ENCODE data around the gene DMBT1.

DMBT1 gene
- 0 to 0.13 (median 0) reads per million in 18 experiments for total RNA-seq

GRCh38 chr10:122560279-122560804 is at the start of gene DMBT1:
Gene DMBT1, plus strand, starts transcription at chr10:122560754. Its CDS starts 17 bp downstream, at chr10:122560771.
- no peak for DNase-seq

- peak in 1 of 2 donors; percentile 47 for DNase-seq
Measured at GRCh38 chr10:122513053-122513452, 47.5 kb upstream of the DMBT1 start.

- no peak for DNase-seq
Measured at GRCh38 chr10:122514045-122514840, 46.3 kb upstream of the DMBT1 start.

GRCh38 chr10:122515022-122515424 is 45.5 kb upstream of the DMBT1 start:
- DNase-seq = no peak

GRCh38 chr10:122515588-122516231 is 44.8 kb upstream of the DMBT1 start:
- no peak for DNase-seq

- DNase-seq = peak in 1 of 2 donors; percentile 5
Measured at GRCh38 chr10:122516734-122517133, 43.8 kb upstream of the DMBT1 start.

GRCh38 chr10:122519144-122519543 is 41.4 kb upstream of the DMBT1 start:
- no peak for DNase-seq

GRCh38 chr10:122519873-122520272 is 40.7 kb upstream of the DMBT1 start:
- no peak for DNase-seq

GRCh38 chr10:122521011-122521410 is 39.5 kb upstream of the DMBT1 start:
- no peak for DNase-seq

GRCh38 chr10:122524811-122525210 is 35.7 kb upstream of the DMBT1 start:
- no peak for DNase-seq

- DNase-seq = no peak
Measured at GRCh38 chr10:122525788-122526187, 34.8 kb upstream of the DMBT1 start.

GRCh38 chr10:122526892-122527291 is 33.7 kb upstream of the DMBT1 start:
- DNase-seq = no peak

GRCh38 chr10:122530177-122530576 is 30.4 kb upstream of the DMBT1 start:
- no peak for DNase-seq

GRCh38 chr10:122531261-122531660 is 29.3 kb upstream of the DMBT1 start:
- DNase-seq = no peak

- DNase-seq = no peak
Measured at GRCh38 chr10:122531939-122532338, 28.6 kb upstream of the DMBT1 start.

- DNase-seq = no peak
Measured at GRCh38 chr10:122532601-122533296, 27.8 kb upstream of the DMBT1 start.

- no peak for DNase-seq
Measured at GRCh38 chr10:122537545-122537944, 23.0 kb upstream of the DMBT1 start.

GRCh38 chr10:122541541-122542002 is 19.0 kb upstream of the DMBT1 start:
- DNase-seq = peak; percentile 16 to 49

- no peak for DNase-seq
Measured at GRCh38 chr10:122543676-122544445, 16.7 kb upstream of the DMBT1 start.

- DNase-seq = peak; percentile 8 to 19
Measured at GRCh38 chr10:122544493-122544892, 16.1 kb upstream of the DMBT1 start.

GRCh38 chr10:122546242-122546641 is 14.3 kb upstream of the DMBT1 start:
- no peak for DNase-seq

GRCh38 chr10:122548407-122549085 is 12.0 kb upstream of the DMBT1 start:
- no peak for DNase-seq

Measured in inflammatory macrophage (primary cell).